GM21526 (cell line): ENCODE results near the gene SUPT20HL1.

Experiments used
- ATAC-seq: cut with Tn5 transposase; IDR thresholded peaks from one replicate; pipeline ENCODE4 v1.9.1; 2021; ENCODE audit warnings: moderate library complexity; ENCODE audit not compliant: unreplicated experiment, low FRiP score

The SUPT20HL1 gene

GRCh38 chrX:24395775-24396174, 35.3 kb downstream of the SUPT20HL1 start:
- ATAC-seq: no peak

GRCh38 chrX:24396236-24396930, 35.9 kb downstream of the SUPT20HL1 start:
- no peak for ATAC-seq

GRCh38 chrX:24396931-24397279, 36.5 kb downstream of the SUPT20HL1 start:
- ATAC-seq: no peak

- ATAC-seq: no peak
These were observed 38.3 kb downstream of the SUPT20HL1 start for GRCh38 chrX:24398766-24399165.

- no peak for ATAC-seq
These were observed 39.1 kb downstream of the SUPT20HL1 start for GRCh38 chrX:24399550-24399949.

- ATAC-seq: no peak
These were observed 45.5 kb downstream of the SUPT20HL1 start for GRCh38 chrX:24405959-24406358.
